Prostate gland (tissue), 2 donors: ENCODE measurements around the gene GPR55.

Source experiments
- POLR2A ChIP-seq: fragments of 450-650 bp; IDR thresholded peaks from one replicate; pipeline ENCODE4 v1.6.1; 2016; ENCODE audit warnings: antibody characterized with exemption, mild to moderate bottlenecking
- TF ChIP-seq, protein P1 (sequence below), 4 experiments: fragments of 200-600 bp in 2 of 4; fragments of 450-650 bp in 2 of 4; sonication (generic) in 2 of 4; IDR thresholded peaks; 1 replicate in 3 of 4; 2 replicates in 1 of 4; pipeline ENCODE4 v1.5.1; 2016 to 2019; ENCODE audit warnings: antibody characterized with exemption in 4 of 4, mild to moderate bottlenecking in 2 of 4, moderate library complexity in 2 of 4

DNA sequence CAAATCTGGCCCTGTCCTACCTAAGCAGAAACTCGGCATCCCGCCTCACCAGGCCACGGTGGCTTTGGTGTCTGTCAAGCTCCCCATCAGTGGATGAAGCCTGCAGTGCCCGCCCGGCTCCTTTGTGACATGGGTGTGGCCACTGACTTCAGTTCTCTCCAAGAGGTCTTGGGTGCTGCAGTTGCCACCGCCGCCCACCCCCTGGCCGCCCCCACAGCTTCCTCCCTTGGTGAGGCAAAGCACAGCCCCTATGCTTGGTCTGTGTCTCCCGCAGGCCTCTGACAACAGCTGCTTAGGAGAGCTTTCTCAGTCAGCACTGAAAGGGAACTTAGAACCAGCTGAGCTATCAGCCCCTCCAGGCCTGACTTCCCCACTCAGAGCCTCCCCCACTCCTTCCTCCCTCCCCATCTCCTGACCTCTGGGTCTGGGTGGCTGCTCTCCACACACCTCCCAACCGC lies 22.9 kb upstream of the GPR55 start:
- TF ChIP-seq, protein P1, sequence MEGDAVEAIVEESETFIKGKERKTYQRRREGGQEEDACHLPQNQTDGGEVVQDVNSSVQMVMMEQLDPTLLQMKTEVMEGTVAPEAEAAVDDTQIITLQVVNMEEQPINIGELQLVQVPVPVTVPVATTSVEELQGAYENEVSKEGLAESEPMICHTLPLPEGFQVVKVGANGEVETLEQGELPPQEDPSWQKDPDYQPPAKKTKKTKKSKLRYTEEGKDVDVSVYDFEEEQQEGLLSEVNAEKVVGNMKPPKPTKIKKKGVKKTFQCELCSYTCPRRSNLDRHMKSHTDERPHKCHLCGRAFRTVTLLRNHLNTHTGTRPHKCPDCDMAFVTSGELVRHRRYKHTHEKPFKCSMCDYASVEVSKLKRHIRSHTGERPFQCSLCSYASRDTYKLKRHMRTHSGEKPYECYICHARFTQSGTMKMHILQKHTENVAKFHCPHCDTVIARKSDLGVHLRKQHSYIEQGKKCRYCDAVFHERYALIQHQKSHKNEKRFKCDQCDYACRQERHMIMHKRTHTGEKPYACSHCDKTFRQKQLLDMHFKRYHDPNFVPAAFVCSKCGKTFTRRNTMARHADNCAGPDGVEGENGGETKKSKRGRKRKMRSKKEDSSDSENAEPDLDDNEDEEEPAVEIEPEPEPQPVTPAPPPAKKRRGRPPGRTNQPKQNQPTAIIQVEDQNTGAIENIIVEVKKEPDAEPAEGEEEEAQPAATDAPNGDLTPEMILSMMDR (IDR thresholded peaks at IDR 0.05): no peak
- TF ChIP-seq POLR2A: no peak
